HG02840 (cell line): ENCODE results near the gene MAP2.

Experiments
- ATAC-seq: cut with Tn5 transposase; IDR thresholded peaks from one replicate; pipeline ENCODE4 v1.9.1; 2021; ENCODE audit warnings: mild to moderate bottlenecking, moderate library complexity, moderate number of reproducible peaks; ENCODE audit not compliant: unreplicated experiment, low FRiP score

The MAP2 gene

GRCh38 chr2:209424781-209425470 is 1.1 kb downstream of the MAP2 start:
- no peak for ATAC-seq

- no peak for ATAC-seq
Observed at GRCh38 chr2:209425471-209426071, 1.7 kb downstream of the MAP2 start.

- no peak for ATAC-seq
Observed at GRCh38 chr2:209426432-209426831, 2.6 kb downstream of the MAP2 start.

GRCh38 chr2:209431701-209432100 is 7.9 kb downstream of the MAP2 start:
- no peak for ATAC-seq

- no peak for ATAC-seq
Observed at GRCh38 chr2:209441541-209441940, 17.7 kb downstream of the MAP2 start.

- no peak for ATAC-seq
Observed at GRCh38 chr2:209442939-209443338, 19.1 kb downstream of the MAP2 start.

- no peak for ATAC-seq
Observed at GRCh38 chr2:209445485-209445884, 21.6 kb downstream of the MAP2 start.

- ATAC-seq: no peak
Observed at GRCh38 chr2:209451209-209451834, 27.5 kb downstream of the MAP2 start.

GRCh38 chr2:209456489-209456888 is 32.6 kb downstream of the MAP2 start:
- no peak for ATAC-seq

- no peak for ATAC-seq
Observed at GRCh38 chr2:209458008-209458979, 34.4 kb downstream of the MAP2 start.

- no peak for ATAC-seq
Observed at GRCh38 chr2:209459359-209459758, 35.5 kb downstream of the MAP2 start.

- no peak for ATAC-seq
Observed at GRCh38 chr2:209460151-209460761, 36.4 kb downstream of the MAP2 start.

GRCh38 chr2:209463226-209463625 is 39.4 kb downstream of the MAP2 start:
- ATAC-seq: no peak

- no peak for ATAC-seq
Observed at GRCh38 chr2:209463835-209464234, 40.0 kb downstream of the MAP2 start.

GRCh38 chr2:209468846-209469245 is 45.0 kb downstream of the MAP2 start:
- ATAC-seq: no peak

- ATAC-seq: no peak
Observed at GRCh38 chr2:209469481-209469880, 45.6 kb downstream of the MAP2 start.

- no peak for ATAC-seq
Observed at GRCh38 chr2:209470466-209470865, 46.6 kb downstream of the MAP2 start.

- ATAC-seq: no peak
Observed at GRCh38 chr2:209471037-209471436, 47.2 kb downstream of the MAP2 start.

GRCh38 chr2:209472112-209472832 is 48.4 kb downstream of the MAP2 start:
- no peak for ATAC-seq

- no peak for ATAC-seq
Observed at GRCh38 chr2:209472871-209473270, 49.0 kb downstream of the MAP2 start.
